GM19023 (cell line): Measurements from ENCODE around the gene CORIN.

Experiments used
- ATAC-seq: cut with Tn5 transposase; IDR thresholded peaks from one replicate; pipeline ENCODE4 v1.9.1; 2021; ENCODE audit warnings: mild to moderate bottlenecking, moderate library complexity; ENCODE audit not compliant: unreplicated experiment

CORIN gene

DNA sequence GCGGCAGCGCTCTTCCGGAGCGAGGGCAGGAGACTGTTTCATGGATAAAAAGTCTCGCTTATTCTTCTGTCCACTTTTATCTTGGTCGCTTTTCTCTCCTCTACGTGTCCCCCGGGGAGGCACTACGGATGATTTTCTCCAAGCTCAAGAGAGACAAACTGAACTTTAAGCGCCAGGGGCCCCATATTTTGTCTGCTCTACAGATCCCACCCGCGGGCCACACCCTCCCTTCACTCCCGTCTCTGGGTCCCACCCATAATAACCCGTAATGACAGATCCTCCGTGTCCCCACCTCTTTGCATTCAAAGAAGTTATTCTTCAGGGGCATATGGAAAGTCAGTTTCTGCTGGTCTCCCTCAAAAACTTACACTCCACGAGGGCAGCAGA is at the start of gene CORIN:
Gene CORIN, minus strand, starts transcription at position 160 of the 387 bp plus-strand sequence. Its CDS starts 118 bp downstream, at position 42.
- no peak for ATAC-seq

- ATAC-seq = no peak
Measured at GRCh38 chr4:47882228-47882627, 44.4 kb upstream of the CORIN start.

- ATAC-seq = no peak
Measured at GRCh38 chr4:47879458-47879857, 41.6 kb upstream of the CORIN start.

GRCh38 chr4:47876784-47877546 is 39.1 kb upstream of the CORIN start:
- ATAC-seq = no peak

DNA sequence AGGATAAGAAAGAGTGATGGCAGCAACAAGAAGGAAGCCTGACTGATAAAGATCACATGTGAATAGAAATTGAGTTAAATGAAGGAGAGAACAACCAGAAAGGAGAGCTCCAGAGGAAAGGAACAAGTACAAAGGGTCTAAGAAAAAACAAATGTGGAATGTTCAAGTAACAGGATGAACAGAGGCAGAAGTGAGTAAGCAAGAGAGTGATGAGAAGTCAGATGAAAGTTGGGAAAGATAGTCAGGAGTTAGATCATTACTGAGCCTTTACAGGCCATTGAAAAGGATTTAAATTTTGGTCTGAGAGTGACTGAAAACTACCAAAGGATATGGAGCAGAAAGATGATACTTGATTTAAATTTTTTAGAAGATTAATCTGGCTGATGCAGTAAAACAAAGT is 38.4 kb upstream of the CORIN start:
- ATAC-seq = no peak

DNA sequence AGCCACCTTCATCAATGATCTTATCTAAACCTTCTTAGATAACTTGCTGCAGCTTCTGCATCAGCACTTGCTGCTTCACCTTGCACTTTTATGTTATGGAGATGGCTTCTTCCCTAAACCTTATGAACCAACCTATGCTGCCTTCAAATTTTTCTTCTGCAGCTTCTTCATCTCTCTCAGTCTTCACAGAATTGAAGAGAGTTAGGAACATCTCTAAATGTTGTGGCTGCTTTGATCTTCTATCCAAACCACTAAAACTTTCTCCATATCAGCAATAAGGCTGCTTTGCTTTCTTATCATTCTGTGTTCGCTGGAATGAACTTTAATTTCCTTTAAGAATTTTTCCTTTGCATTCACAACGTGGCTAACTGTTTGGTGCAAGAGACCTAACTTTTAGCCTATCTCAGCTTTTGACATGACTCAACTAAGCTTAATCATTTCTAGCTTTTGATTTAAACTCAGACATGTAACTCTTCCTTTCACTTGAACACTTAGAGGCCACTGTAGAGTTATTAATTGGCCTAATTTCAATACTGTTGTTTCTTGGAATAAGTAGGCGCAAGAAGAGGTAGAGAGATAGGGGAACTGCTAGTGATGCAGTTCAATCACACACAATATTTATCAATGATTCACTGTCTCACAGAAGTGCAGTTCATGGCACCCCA is 36.1 kb upstream of the CORIN start:
- ATAC-seq = no peak

- ATAC-seq = no peak
Measured at GRCh38 chr4:47863486-47863885, 25.6 kb upstream of the CORIN start.

- ATAC-seq = no peak
Measured at GRCh38 chr4:47862297-47862696, 24.4 kb upstream of the CORIN start.

- ATAC-seq = no peak
Measured at GRCh38 chr4:47860305-47860704, 22.4 kb upstream of the CORIN start.

DNA sequence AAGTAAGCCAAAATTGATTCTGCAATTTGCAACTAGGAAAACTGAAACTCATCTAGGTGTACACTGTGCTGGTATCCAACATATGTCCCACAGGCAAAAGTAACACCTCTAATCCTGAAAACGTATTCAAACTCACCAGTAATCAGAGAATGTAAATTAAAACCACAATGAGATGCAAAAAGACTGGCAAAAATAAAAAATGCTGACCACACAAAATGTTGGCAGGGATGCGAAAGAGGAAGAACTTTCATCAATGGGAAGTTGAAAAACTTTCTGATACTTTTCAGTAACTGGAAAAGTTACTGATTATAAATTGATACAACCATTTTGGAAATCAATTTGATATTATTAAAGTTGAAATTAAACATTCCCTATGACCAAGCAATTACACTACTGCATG is 20.1 kb upstream of the CORIN start:
- ATAC-seq = no peak

GRCh38 chr4:47856713-47857112 is 18.8 kb upstream of the CORIN start:
- ATAC-seq = no peak

DNA sequence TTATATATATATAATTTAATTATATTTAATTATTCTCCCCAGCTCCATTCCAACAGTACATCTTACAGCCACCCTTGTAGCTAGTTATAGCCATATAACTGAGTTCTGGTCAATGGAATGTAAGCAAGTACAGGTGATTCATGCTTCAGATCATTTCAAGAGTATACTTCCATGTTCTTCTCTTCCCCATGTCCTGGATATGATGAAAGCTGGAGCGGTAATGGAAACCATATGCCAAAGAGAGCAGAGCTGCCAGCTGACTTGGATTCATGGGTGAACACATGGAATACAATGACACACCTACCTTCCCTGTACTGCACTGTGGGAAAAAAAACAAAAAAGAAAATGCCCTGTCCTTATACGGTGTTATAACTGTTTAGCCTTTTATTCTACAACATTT is 17.5 kb upstream of the CORIN start:
- ATAC-seq = no peak

DNA sequence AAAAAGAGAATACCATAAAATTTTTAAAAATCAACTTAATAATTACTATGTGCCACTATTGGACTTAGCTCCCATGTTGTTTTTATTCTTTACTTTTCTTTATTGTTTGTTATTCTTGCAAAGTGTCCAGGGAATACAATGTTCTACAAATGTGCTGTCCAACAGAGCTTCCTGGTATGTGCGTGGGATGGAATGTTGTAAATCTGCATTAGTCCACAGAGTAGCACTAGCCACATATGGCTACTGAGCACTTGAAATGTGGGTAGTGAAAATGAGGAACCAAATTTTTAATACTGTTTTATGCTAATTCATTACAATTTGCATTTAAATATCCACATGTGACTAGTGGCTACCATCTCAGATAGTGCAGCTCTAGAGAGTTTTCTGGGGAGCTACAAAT is 14.3 kb upstream of the CORIN start:
- ATAC-seq = no peak

DNA sequence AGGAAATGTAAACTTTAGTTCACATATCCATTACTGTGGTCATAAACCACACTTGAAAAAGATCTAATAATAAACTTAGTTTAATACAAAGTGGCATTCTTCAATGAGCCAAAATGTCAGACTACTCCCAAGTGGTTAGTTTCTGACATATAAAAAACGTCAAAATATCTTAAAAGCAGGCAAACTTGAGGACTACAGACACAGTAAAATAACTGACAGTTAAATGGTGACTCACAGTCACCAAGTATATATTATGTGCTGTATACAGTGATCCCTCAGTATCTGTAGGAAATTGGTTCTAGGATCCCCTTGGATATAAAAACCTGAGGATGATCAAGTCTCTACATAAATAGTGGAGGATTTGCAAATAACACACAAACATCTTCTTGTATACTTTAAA is 11.6 kb upstream of the CORIN start:
- no peak for ATAC-seq

DNA sequence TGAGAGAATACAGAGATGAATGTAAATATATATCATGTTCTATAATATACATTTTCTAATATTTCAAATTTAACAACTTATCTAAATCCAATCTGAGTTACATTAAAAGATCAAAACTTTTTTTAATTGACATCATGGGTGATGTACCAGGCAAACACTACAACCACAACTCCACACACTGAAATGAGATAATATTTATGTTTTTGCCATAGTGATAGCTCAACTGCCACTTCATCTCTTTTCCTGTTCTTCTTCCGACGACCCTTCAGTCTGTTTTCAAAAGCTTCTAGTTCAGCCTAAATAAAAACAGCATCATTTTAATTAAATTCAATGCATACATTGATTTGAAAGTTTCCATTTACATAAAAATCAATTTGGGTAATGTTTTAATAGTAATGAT is 10.2 kb upstream of the CORIN start:
- ATAC-seq = no peak

DNA sequence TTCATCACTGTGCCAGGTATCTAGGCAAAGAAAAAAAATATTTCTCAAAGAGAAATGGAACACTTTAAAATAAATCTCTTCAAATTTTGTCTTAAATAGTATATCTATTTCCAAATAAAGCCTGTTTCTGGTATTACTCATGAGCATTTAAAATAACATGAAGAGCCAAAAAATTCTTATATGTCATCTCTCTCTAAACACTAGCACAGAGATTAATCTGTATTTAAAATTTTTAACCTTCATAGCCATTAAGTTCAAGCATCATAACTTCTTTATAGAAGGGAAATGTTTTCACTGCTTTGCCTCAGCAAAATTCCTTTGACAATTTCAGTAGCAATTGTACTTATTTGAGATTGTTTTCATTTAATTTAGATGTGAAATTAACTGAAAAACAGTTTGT is 5.1 kb upstream of the CORIN start:
- ATAC-seq = no peak

- no peak for ATAC-seq
Measured at GRCh38 chr4:47840291-47840690, 2.4 kb upstream of the CORIN start.

DNA sequence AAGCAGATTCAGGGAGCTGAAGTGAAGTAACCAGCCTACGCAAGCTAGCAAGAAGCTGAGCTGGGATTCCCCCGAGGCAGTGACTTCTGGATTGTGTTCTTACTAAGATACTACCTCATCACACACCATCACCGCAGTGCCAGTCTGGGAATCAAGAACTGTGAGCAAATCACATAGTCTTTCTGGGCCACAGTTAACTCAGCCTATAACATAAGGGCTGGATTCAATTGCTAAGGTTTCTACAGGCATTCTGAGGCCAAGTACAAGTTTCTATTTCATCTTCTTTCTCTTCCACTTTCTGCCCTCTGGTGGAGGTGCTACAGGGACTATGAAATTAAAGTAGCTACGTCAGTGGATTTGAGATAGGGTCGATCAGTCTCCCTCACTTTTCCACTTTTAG is 1.4 kb upstream of the CORIN start:
- peak; percentile 49 for ATAC-seq

DNA sequence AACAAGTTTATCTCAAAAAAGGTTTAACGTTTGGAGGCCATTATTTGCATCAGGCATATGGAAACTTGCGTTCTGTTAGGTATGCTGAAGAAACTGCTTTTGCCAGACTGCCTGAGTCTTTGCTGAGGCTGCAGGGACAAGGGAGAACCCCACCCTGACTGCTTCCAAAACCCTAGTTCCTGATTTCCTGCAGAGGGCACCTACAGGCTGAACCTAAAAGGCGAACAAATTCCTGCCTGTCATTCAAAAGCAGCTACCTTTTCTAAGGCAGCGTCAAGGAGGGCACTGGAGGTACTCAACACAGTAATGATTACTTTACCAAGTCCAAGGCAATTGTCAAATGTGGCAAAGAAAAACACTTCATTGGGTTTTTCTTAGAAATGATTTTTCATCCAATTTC is 578 bp upstream of the CORIN start:
- no peak for ATAC-seq

GRCh38 chr4:47837094-47837907 is 566 bp downstream of the CORIN start:
- ATAC-seq = peak; percentile 70

GRCh38 chr4:47836641-47837093 is 1.2 kb downstream of the CORIN start:
- peak; percentile 77 for ATAC-seq

- ATAC-seq = no peak
Measured at GRCh38 chr4:47835494-47835893, 2.4 kb downstream of the CORIN start.
